Liver (tissue), 3 donors: ENCODE results near the gene BTBD19.

Experiments
- GABPA ChIP-seq, 2 donors: IDR thresholded peaks in 1 of 2; conservative IDR thresholded peaks in 1 of 2; 2 replicates each; pipeline ENCODE4 v1.6.1; 2016; ENCODE audit warnings: antibody characterized with exemption in 2 of 2, mild to moderate bottlenecking in 1 of 2, moderate library complexity in 1 of 2
- JUND ChIP-seq, 2 donors: IDR thresholded peaks; 2 replicates each; pipeline ENCODE4 v1.6.1; 2016; ENCODE audit warnings: antibody characterized with exemption in 2 of 2
- RAD21 ChIP-seq, 2 donors: IDR thresholded peaks; 2 replicates each; pipeline ENCODE4 v1.6.1; 2016; ENCODE audit warnings: antibody characterized with exemption in 2 of 2, mild to moderate bottlenecking in 2 of 2
- RXRA ChIP-seq, 2 donors: IDR thresholded peaks; 2 replicates each; pipeline ENCODE4 v1.6.1; 2017 to 2018; ENCODE audit warnings: antibody characterized with exemption in 2 of 2, mild to moderate bottlenecking in 1 of 2
- SP1 ChIP-seq: IDR thresholded peaks from 2 replicates; pipeline ENCODE4 v1.6.1; 2018; ENCODE audit warnings: antibody characterized with exemption, mild to moderate bottlenecking
- TAF1 ChIP-seq: conservative IDR thresholded peaks from 2 replicates; pipeline ENCODE4 v1.6.1; 2016; ENCODE audit warnings: antibody characterized with exemption, mild to moderate bottlenecking
- YY1 ChIP-seq: IDR thresholded peaks from 2 replicates; pipeline ENCODE4 v1.6.1; 2016; ENCODE audit warnings: antibody characterized with exemption, mild to moderate bottlenecking
- TF ChIP-seq, protein P1 (sequence below): fragments of 150-350 bp; IDR thresholded peaks from 2 replicates; pipeline ENCODE4 v1.5.1; 2017; ENCODE audit warnings: improper control_type of control experiment, low read depth, low read length; ENCODE audit not compliant: missing input control
- TF ChIP-seq, protein P2 (sequence below): IDR thresholded peaks from 2 replicates; pipeline ENCODE4 v1.6.1; 2016; ENCODE audit warnings: antibody characterized with exemption, mild to moderate bottlenecking
- donor health status: healthy.
- donor health status: healthy.

DNA sequence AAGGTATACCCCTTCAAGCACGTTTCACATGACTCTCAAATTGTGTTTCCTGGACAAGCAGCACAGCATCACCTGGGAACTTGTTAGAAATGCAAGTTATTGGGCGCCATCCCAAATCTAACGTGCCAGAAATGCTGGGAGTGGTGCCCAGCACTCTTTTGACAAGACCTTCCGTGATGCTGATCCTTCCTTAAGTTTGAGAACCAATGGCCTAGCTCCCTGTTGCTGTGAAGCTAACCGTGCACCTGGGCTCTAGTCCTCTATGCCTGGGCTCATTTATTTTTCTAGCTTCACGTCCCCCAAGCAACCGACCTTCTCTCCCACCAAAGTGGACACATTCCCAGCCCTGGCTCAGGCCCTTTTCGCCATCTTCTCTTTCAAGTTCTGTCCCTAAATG is 24.6 kb upstream of the BTBD19 start:
- TF ChIP-seq RAD21 (IDR thresholded peaks at IDR 0.05) (no peak), RXRA (IDR thresholded peaks at IDR 0.05) (no peak), SP1 (no peak), TAF1 (no peak), JUND (IDR thresholded peaks at IDR 0.05) (no peak), YY1 (no peak), GABPA (IDR thresholded peaks at IDR 0.05 in 1 of 2, conservative IDR thresholded peaks at IDR 0.05 in 1 of 2) (no peak)
- TF ChIP-seq, protein P1, sequence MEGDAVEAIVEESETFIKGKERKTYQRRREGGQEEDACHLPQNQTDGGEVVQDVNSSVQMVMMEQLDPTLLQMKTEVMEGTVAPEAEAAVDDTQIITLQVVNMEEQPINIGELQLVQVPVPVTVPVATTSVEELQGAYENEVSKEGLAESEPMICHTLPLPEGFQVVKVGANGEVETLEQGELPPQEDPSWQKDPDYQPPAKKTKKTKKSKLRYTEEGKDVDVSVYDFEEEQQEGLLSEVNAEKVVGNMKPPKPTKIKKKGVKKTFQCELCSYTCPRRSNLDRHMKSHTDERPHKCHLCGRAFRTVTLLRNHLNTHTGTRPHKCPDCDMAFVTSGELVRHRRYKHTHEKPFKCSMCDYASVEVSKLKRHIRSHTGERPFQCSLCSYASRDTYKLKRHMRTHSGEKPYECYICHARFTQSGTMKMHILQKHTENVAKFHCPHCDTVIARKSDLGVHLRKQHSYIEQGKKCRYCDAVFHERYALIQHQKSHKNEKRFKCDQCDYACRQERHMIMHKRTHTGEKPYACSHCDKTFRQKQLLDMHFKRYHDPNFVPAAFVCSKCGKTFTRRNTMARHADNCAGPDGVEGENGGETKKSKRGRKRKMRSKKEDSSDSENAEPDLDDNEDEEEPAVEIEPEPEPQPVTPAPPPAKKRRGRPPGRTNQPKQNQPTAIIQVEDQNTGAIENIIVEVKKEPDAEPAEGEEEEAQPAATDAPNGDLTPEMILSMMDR, result no peak
- TF ChIP-seq, protein P2, sequence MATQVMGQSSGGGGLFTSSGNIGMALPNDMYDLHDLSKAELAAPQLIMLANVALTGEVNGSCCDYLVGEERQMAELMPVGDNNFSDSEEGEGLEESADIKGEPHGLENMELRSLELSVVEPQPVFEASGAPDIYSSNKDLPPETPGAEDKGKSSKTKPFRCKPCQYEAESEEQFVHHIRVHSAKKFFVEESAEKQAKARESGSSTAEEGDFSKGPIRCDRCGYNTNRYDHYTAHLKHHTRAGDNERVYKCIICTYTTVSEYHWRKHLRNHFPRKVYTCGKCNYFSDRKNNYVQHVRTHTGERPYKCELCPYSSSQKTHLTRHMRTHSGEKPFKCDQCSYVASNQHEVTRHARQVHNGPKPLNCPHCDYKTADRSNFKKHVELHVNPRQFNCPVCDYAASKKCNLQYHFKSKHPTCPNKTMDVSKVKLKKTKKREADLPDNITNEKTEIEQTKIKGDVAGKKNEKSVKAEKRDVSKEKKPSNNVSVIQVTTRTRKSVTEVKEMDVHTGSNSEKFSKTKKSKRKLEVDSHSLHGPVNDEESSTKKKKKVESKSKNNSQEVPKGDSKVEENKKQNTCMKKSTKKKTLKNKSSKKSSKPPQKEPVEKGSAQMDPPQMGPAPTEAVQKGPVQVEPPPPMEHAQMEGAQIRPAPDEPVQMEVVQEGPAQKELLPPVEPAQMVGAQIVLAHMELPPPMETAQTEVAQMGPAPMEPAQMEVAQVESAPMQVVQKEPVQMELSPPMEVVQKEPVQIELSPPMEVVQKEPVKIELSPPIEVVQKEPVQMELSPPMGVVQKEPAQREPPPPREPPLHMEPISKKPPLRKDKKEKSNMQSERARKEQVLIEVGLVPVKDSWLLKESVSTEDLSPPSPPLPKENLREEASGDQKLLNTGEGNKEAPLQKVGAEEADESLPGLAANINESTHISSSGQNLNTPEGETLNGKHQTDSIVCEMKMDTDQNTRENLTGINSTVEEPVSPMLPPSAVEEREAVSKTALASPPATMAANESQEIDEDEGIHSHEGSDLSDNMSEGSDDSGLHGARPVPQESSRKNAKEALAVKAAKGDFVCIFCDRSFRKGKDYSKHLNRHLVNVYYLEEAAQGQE, result no peak
